OCI-LY7 (cell line): ENCODE data around the gene PLXNA4. TPM values are rescaled to one million over a fixed set of nuclear protein-coding genes. Genes with fewer than 3 reads are reported as not detected.

Experiments used
- BruUV-seq: library from RNA; stranded (reverse); fragments of 400-500 nt; replicated peaks from 2 replicates; lab custom pipeline; 2021; lab: Mats Ljungman, UMichigan
- CTCF ChIA-PET: fragments of 300-600 bp; sonication (Branson Sonifier 250); formaldehyde crosslinking; loops from one replicate; lab custom pipeline; 2022; ENCODE audit warnings: antibody characterized with exemption; ENCODE audit not compliant: unreplicated experiment; lab: Charles Lee
- POLR2A ChIA-PET: fragments of 300-600 bp; sonication (Branson Sonifier 250); formaldehyde crosslinking; loops from one replicate; lab custom pipeline; 2022; ENCODE audit warnings: antibody characterized with exemption; lab: Charles Lee
- DNase-seq: peaks from one replicate; pipeline ENCODE4 v3.0.0-alpha.2; 2015; ENCODE audit warnings: low spot score
- H2AFZ ChIP-seq: fragments of 200-600 bp; sonication (generic), shearing (Covaris generic); 2 replicates; pipeline ENCODE4 v1.6.1; 2014; ENCODE audit warnings: mild to moderate bottlenecking, antibody characterized with exemption, low read length, moderate library complexity
- H3K27ac ChIP-seq: fragments of 200-600 bp; sonication (generic); 2 replicates; pipeline ENCODE4 v1.5.1; 2014; ENCODE audit warnings: mixed run types, low read depth, mild to moderate bottlenecking, moderate library complexity, low read length, inconsistent platforms; ENCODE audit not compliant: poor library complexity, severe bottlenecking
- H3K36me3 ChIP-seq: fragments of 200-600 bp; sonication (generic); 2 replicates; pipeline ENCODE4 v1.6.1; 2014; ENCODE audit warnings: mild to moderate bottlenecking, antibody characterized with exemption, low read length, moderate library complexity, mixed read lengths; ENCODE audit not compliant: insufficient read depth
- H3K4me1 ChIP-seq: fragments of 200-600 bp; sonication (generic); 2 replicates; pipeline ENCODE4 v1.5.1; 2014; ENCODE audit warnings: mild to moderate bottlenecking, low read length; ENCODE audit not compliant: insufficient read depth, poor library complexity, severe bottlenecking
- H3K4me2 ChIP-seq: fragments of 200-600 bp; sonication (generic); 2 replicates; pipeline ENCODE4 v1.6.1; 2014; ENCODE audit warnings: mild to moderate bottlenecking, low read length
- H3K4me3 ChIP-seq: fragments of 200-600 bp; sonication (generic); 2 replicates; pipeline ENCODE4 v1.5.1; 2014; ENCODE audit warnings: mild to moderate bottlenecking, low read depth, low read length; ENCODE audit not compliant: poor library complexity, severe bottlenecking
- H3K79me2 ChIP-seq: fragments of 200-600 bp; sonication (generic); 2 replicates; pipeline ENCODE4 v1.6.1; 2016; ENCODE audit warnings: low read depth, mild to moderate bottlenecking, low read length, moderate library complexity, mixed read lengths; ENCODE audit not compliant: insufficient read depth
- H3K9me2 ChIP-seq: fragments of 200-600 bp; sonication (generic); 2 replicates; pipeline ENCODE4 v1.6.1; 2016; ENCODE audit warnings: mild to moderate bottlenecking, low read length, mixed read lengths; ENCODE audit not compliant: insufficient read depth
- H3K9me3 ChIP-seq: fragments of 200-600 bp; sonication (generic); 2 replicates; pipeline ENCODE4 v1.6.1; 2014; ENCODE audit warnings: mild to moderate bottlenecking, mixed run types, low read length, mixed read lengths
- H4K20me1 ChIP-seq: fragments of 200-600 bp; sonication (generic); 2 replicates; pipeline ENCODE4 v1.6.1; 2014; ENCODE audit warnings: mild to moderate bottlenecking, antibody characterized with exemption, low read length, moderate library complexity, mixed read lengths; ENCODE audit not compliant: insufficient read depth
- EZH2phosphoT487 ChIP-seq: fragments of 200-600 bp; sonication (generic); IDR thresholded peaks from 2 replicates; pipeline ENCODE4 v1.6.1; 2018; ENCODE audit warnings: low read depth, borderline replicate concordance, mild to moderate bottlenecking, mixed run types, antibody characterized with exemption, low read length, moderate library complexity, mixed read lengths
- intact Hi-C: fragments of 100-400 bp; cut with micrococcal nuclease; formaldehyde crosslinking; loops from one replicate; pipeline ENCODE4 v1.10.0; 2022; ENCODE audit not compliant: unreplicated experiment
- total RNA-seq, 2 experiments: library from RNA; depleted of rRNA in 1 of 2; stranded (reverse); fragments of >200 nt in 1 of 2; shearing (Covaris generic) in 1 of 2; gene quantifications; 2 replicates each; pipeline ENCODE4 v1.2.3, GENCODE V29; 2014 to 2022
- TF ChIP-seq, protein P1 (sequence below): fragments of 200-600 bp; sonication (generic); conservative IDR thresholded peaks from 2 replicates; pipeline ENCODE4 v1.5.1; 2014; ENCODE audit warnings: mild to moderate bottlenecking, antibody characterized with exemption, low read length, moderate library complexity, mixed read lengths

The PLXNA4 gene
- total RNA-seq, 2 experiments from 2014 or later: not detected

DNA sequence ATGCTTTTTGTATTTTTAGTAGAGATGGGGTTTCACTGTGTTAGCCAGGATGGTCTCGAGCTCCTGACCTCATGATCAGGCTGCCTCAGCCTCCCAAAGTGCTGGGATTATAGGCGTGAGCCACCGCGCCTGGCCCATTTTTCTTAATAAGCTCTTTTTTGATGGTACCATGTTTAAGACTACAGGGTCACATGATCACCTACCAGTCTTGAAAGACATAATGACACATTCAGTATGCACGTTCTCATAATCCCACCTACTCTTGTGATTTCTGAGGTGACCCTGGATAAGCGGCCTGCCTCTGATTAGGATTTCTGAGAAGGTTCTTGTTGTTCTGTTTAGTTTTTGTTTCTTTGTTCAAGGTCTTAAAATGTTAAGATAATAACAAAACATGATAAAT, 43.7 kb upstream of the PLXNA4 start:
- POLR2A ChIA-PET: interaction anchor here (0.5 kb wide), 1 partner anchor 1529 kb away, joined by 3 read pairs; no protein-coding TSS in a partner anchor
- Histone ChIP-seq H3K4me3 (no peak overlapping the region), H3K9me2 (no peaks in the 10 kb centered on the region), H4K20me1 (no peaks in the 10 kb centered on the region), H3K4me1 (no peaks in the 10 kb centered on the region), H3K79me2 (no peaks in the 10 kb centered on the region), H3K9me3 (no peaks in the 10 kb centered on the region), H3K27ac (no peak overlapping the region), H3K4me2 (no peak overlapping the region), H3K36me3 (no peaks in the 10 kb centered on the region), H2AFZ (no peak overlapping the region)
- no TSS peak for BruUV-seq
- no peak for TF ChIP-seq EZH2phosphoT487
- TF ChIP-seq, protein P1, sequence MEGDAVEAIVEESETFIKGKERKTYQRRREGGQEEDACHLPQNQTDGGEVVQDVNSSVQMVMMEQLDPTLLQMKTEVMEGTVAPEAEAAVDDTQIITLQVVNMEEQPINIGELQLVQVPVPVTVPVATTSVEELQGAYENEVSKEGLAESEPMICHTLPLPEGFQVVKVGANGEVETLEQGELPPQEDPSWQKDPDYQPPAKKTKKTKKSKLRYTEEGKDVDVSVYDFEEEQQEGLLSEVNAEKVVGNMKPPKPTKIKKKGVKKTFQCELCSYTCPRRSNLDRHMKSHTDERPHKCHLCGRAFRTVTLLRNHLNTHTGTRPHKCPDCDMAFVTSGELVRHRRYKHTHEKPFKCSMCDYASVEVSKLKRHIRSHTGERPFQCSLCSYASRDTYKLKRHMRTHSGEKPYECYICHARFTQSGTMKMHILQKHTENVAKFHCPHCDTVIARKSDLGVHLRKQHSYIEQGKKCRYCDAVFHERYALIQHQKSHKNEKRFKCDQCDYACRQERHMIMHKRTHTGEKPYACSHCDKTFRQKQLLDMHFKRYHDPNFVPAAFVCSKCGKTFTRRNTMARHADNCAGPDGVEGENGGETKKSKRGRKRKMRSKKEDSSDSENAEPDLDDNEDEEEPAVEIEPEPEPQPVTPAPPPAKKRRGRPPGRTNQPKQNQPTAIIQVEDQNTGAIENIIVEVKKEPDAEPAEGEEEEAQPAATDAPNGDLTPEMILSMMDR: no peak
- intact Hi-C loops: no loop called here
- CTCF ChIA-PET: no interaction called here
- DNase-seq: no peak

DNA sequence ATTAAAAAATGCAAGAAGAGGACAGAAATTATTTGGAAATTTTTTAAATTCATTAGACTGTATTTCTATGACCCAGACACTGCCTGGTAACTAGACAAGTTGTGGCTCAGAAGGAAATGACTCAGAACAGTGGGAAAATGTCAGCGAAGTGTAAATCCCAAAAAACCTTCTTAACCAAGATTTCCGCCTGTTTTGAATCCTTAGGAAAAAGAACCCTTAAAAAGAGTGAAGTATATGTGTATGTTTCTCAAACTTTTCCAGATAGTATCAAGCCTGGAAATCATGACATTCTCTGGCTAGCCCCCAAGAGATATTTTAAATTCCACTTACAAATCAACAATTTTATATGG, 42.7 kb upstream of the PLXNA4 start:
- DNase-seq: no peak
- POLR2A ChIA-PET: no interaction called here
- H4K20me1 ChIP-seq: no peaks in the 10 kb centered on the region
- no peak overlapping the region for H3K4me2 ChIP-seq
- H3K36me3 ChIP-seq: no peaks in the 10 kb centered on the region
- no peak overlapping the region for H3K4me3 ChIP-seq
- TF ChIP-seq, protein P1: no peak
- TF ChIP-seq EZH2phosphoT487: no peak
- H2AFZ ChIP-seq: no peak overlapping the region
- no peak overlapping the region for H3K27ac ChIP-seq
- intact Hi-C loops: no loop called here
- no peaks in the 10 kb centered on the region for H3K4me1 ChIP-seq
- BruUV-seq: no TSS peak
- H3K79me2 ChIP-seq: no peaks in the 10 kb centered on the region
- CTCF ChIA-PET: no interaction called here
- H3K9me3 ChIP-seq: no peaks in the 10 kb centered on the region
- H3K9me2 ChIP-seq: no peaks in the 10 kb centered on the region

DNA sequence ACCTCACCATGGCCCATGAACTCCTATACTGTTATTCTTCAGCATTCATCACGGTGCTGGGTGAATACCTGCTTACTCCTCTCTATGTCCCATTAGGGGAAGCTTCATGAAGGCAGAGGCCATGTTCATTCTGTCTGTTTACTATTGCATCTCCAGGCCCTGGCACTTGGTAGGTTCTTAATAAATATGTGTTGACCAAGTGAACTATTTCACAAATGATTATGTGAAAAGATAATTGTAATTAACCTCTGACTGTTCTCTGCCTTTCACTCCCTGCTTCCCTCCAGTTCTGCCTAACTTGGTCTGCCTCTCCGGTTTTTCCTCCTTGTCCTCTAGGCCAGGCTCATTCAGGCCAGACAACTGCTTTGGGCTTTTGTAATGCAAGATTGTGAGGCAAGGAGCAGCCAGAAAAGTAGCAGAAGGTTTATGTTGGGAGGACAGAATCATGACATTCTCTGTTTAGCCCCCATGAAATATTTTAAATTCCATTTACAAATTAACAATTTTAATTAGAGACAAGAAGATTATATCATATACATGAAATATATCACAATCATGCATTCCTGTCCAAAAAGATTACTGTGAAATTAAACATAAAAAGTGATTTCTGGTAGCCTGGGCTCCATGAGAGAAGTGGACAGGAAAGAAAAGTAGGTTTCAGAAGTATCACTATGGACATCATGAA, 42.1 kb upstream of the PLXNA4 start:
- no peak overlapping the region for H3K27ac ChIP-seq
- H3K36me3 ChIP-seq: no peaks in the 10 kb centered on the region
- no peaks in the 10 kb centered on the region for H3K79me2 ChIP-seq
- no peaks in the 10 kb centered on the region for H3K9me2 ChIP-seq
- no peak overlapping the region for H3K4me3 ChIP-seq
- no peaks in the 10 kb centered on the region for H3K4me1 ChIP-seq
- TF ChIP-seq, protein P1: no peak
- no peak for TF ChIP-seq EZH2phosphoT487
- intact Hi-C loops: no loop called here
- CTCF ChIA-PET: no interaction called here
- no peak for DNase-seq
- H3K9me3 ChIP-seq: no peaks in the 10 kb centered on the region
- BruUV-seq: no TSS peak
- POLR2A ChIA-PET: no interaction called here
- no peaks in the 10 kb centered on the region for H4K20me1 ChIP-seq
- no peak overlapping the region for H3K4me2 ChIP-seq
- no peak overlapping the region for H2AFZ ChIP-seq
